Hematopoietic multipotent progenitor cell treated with erythropoietin and hydrocortisone succinate and interleukin-3 and kit ligand, for 4 days (in vitro differentiated cells): Measurements from ENCODE around the gene GRIP2.
A peak's percentile ranks its signal among the peaks of the same experiment; 100 is the strongest.

ENCODE experiments used
- DNase-seq: peaks from one replicate; pipeline ENCODE4 v3.0.0-alpha.2; 2015

The GRIP2 gene

GRCh38 chr3:14481646-14482036, 58.5 kb downstream of the GRIP2 start:
- no peak for DNase-seq

DNA sequence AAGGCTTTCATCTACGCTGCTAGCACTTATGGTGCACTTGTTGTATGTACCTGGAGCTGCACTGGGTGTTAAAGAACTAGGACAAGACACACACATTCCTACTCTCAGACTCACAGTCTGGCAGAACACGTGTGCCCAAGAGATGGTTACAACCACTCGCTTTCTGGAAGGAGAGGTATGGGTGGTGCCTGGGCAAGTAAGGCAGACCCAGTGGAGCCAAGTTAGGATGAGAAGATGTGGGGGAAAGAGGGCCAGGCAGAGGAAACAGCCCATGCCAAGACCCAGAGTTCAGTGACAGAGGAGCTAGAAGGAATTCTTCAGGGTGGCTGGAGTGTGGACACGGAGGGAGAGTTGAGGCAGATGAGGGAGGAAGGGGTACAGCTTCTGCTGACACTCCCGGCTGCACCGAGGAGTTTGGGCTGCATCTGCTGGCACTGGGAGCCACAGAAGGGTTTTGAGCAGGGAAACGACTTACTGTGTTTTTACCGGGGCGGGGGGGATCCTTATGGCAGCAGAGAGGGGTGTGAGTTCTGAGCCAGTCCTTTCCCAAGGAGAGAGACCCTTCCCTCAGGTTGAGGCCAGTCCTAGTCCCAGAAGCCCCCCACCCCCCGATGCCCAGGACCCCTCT, 59.0 kb downstream of the GRIP2 start:
- no peak for DNase-seq

GRCh38 chr3:14480207-14481017, 59.7 kb downstream of the GRIP2 start:
- DNase-seq: no peak

DNA sequence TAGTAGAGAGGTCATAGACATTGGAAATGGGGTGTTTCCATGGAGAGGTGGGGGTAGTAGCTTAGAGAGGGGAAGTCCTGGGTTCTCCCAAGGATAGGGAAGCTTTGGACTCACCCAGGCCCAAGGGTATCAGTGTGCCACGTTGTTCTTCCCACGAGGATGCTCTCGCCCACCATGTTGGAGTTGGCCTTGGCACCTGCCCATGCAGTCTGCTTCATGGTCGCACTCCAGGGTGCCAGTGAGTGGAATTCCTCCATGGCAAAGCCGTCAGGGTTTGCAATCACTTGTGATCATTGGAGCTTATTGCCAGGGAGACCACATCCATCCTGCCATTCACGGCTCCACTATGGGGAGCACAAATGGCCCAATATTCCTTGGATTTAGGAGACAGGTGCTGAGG, 60.6 kb downstream of the GRIP2 start:
- no peak for DNase-seq

GRCh38 chr3:14478956-14479550, 61.1 kb downstream of the GRIP2 start:
- DNase-seq: no peak

GRCh38 chr3:14477311-14477935, 62.7 kb downstream of the GRIP2 start:
- DNase-seq: no peak

- no peak for DNase-seq
Observed at GRCh38 chr3:14476583-14477265, 63.4 kb downstream of the GRIP2 start.

DNA sequence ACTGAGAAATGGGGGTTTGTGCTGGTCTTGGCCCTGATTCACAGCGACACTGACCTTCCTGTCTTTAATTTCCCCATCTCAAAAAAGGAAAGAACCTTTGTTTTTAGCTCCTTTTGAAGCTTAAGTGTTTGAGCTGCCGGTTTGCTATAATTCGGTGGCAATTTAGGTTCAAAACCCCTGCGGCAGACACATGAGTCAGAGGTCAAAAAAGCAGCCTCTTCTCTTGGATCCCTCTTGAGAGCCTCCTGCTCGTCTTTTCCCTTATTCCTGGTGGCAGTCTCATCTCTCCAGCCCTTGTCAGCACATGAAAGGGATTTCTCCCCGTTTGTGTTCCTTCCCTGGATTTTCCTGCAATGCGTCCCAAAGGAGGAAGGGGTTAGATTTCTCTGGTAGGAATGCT, 64.5 kb downstream of the GRIP2 start:
- no peak for DNase-seq

GRCh38 chr3:14474363-14475081, 65.6 kb downstream of the GRIP2 start:
- no peak for DNase-seq

- no peak for DNase-seq
Observed at GRCh38 chr3:14473411-14473891, 66.7 kb downstream of the GRIP2 start.

- DNase-seq: peak; percentile 25
Observed at GRCh38 chr3:14472471-14473351, 67.4 kb downstream of the GRIP2 start.

DNA sequence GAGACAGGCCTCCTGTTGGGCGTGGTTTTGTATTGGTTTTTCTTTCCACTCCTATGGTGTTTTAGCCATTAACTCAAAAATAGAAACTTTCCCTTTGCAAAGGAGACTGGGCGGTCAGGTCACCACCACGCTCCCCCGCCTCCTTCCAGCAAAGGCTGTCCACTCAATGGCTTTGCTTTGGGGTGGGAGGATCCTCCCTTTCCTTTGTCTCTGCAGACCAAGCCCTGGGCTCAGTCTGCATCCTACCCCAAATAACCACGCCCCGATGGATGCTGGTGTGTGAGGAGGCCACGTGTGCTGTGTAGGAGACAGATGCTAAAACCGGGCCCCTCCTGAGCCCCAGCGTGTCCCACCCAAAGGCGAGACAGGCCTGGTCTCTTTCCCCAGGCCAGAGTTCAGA, 68.5 kb downstream of the GRIP2 start:
- no peak for DNase-seq

- DNase-seq: no peak
Observed at GRCh38 chr3:14471016-14471415, 69.1 kb downstream of the GRIP2 start.

- no peak for DNase-seq
Observed at GRCh38 chr3:14470461-14470860, 69.7 kb downstream of the GRIP2 start.

DNA sequence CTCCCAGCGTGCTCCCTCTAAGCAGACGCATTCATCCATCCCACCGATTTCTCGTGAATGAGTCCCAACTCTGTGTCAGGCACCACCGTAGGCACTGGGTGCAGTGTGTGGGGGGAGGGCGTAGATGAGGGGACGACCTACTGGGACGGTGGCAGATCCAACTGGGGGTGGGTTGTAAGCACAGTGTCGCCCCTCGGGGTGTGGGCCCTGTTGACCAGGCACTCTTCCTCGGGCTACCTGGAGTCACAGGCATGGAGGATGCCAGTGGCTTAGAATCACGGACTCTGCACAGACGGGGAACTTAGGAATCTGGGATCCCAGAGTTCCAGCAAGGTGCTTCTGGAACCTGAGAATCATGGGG, 71.5 kb downstream of the GRIP2 start:
- DNase-seq: no peak

- DNase-seq: peak; percentile 60
Observed at GRCh38 chr3:14467814-14468620, 72.1 kb downstream of the GRIP2 start.

DNA sequence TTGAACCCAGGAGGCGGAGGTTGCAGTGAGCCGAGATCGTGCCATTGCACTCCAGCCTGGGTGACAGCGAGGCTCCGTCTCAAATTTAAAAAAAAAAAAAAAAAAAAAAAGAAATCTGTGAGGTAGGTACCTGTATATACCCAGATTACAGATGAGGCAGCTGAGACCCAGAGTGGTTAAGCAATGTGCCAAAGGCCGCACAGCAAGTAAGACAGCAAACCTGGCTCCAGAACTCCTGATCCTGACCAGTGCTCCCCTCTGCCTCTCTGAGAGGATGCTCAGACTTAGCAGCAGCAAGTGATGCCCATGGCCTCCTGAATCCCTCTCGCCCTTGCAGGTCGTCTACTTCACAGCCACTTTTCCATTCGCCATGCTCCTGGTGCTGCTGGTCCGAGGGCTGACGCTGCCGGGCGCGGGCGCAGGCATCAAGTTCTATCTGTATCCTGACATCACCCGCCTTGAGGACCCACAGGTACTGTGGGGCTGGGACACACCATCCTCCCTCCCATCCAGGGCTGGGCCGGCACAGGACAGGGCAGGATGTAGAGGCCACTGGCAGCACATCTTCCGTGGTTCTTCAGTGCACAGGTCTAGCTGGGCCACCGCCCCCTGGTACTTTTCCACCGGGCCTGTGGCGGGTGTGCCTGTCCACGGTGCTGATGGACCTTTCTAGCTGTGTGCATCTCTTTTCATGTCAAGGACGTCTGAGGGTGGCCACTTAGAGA, 73.8 kb downstream of the GRIP2 start:
- DNase-seq: no peak

DNA sequence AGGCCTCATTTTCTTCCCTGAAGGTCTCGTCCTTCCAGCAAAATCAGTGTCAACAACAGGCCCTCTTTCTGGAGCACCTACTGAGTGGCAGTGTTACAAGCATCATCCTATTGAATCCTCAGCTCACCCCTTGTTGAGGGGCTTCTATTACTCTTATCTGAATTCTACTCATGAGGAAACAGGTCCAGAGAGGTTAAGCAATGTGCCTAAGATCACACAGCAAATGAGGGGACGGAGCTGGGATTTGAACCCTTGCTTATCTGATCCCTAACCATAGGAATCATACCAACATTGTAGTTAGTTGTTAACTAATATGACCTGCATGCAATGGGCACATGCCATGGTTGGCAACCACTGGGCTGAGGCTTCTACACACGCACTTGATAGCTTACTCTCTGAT, 74.7 kb downstream of the GRIP2 start:
- DNase-seq: no peak

GRCh38 chr3:14464521-14464920, 75.6 kb downstream of the GRIP2 start:
- DNase-seq: no peak

- no peak for DNase-seq
Observed at GRCh38 chr3:14464141-14464465, 76.0 kb downstream of the GRIP2 start.
